Renal cortex interstitium (tissue), 11 donors: ENCODE data around the gene BICDL2. TPM values are rescaled to one million over a fixed set of nuclear protein-coding genes. Genes with fewer than 3 reads are reported as not detected.
"Not testable (repeated sequence)": the region's sequence is repeated elsewhere in the genome, so short reads cannot be mapped to it uniquely, and the experiment has no call there.

Experiments used
- DNase-seq, 11 donors: peaks; one replicate each; pipeline ENCODE4 v3.0.0-alpha.2; 2013; ENCODE audit warnings: low read depth in 9 of 11, low spot score in 4 of 11; ENCODE audit errors: extremely low read depth in 1 of 11
- polyA plus RNA-seq, 3 donors: library from polyadenylated mRNA; unstranded; fragments of 120-200 nt; gene quantifications; one replicate each; pipeline ENCODE4 v1.2.1, GENCODE V29; 2013; ENCODE audit not compliant: insufficient read length in 3 of 3

BICDL2 gene
- polyA plus RNA-seq, 3 donors: 1.0 to 2.5 (median 2.0) TPM

DNA sequence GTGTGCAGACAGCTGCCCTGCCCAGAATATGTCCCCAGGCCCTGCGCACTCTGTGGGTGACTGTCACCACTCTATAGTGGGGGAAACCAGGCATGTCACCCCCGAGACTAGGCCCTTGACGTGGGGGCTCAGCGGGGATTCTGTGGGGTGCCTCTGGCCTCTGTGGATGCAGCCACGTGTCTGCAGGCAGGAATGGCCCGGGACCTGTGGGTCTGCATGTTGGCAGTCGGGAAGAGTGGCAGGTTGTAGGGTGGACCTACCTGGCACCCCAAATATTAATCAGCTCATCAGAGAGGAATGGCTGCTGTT lies 29.6 kb upstream of the BICDL2 start:
- DNase-seq: no peak

GRCh38 chr16:3065742-3066439 lies 29.1 kb upstream of the BICDL2 start:
- DNase-seq: no peak

GRCh38 chr16:3065069-3065741 lies 28.5 kb upstream of the BICDL2 start, which contains the start of gene IL32:
Gene IL32 (plus strand): TSS chr16:3065640. CDS start chr16:3065812, 172 bp downstream.
- DNase-seq: peak in 4 of 11 donors; percentile 28 to 72 (median 41)

- no peak for DNase-seq
Observed at GRCh38 chr16:3063625-3064386, 27.1 kb upstream of the BICDL2 start.

GRCh38 chr16:3062553-3062952 lies 25.8 kb upstream of the BICDL2 start:
- DNase-seq: no peak

DNA sequence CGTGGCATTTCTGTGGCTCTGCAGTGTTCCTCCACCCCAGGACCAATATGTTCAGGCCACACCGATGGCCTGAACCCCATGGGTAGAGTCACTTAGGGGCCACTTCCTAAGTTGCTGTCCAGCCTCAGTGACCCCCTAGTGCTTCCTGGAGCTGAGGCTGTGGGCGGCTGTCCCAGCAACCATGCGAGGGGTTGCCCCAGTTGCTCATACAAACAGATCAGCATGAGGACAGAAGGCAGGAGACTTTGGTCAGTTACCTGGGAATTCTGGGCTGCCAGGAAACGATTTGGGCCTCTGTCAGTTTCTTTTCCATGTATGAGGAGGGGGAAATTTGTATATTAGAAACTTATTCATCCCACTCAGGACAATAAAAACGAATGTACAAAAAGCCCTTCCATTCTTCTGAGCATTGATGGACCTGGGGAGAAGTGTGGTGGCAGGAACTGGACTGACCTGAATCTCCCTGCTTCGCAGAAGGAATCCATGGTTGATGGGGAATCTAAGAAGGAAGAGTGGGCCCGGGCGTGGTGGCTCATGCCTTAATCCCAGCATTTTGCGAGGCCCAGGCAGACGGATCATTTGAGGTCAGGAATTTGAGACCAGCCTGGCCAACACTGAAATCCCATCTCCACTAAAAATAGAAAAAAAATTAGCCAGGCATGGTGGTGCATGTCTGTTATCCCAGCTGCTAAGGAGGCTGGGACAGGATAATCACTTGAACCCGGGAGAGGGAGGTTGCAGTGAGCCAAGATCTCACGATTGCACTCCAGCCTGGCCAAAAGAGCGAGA lies 23.8 kb upstream of the BICDL2 start:
- DNase-seq: no peak

- no peak for DNase-seq
Observed at GRCh38 chr16:3059723-3060242, 23.0 kb upstream of the BICDL2 start.

- peak; percentile 69 to 90 (median 85) for DNase-seq
Observed at GRCh38 chr16:3059041-3059722, 22.4 kb upstream of the BICDL2 start.

GRCh38 chr16:3058139-3059030 lies 21.6 kb upstream of the BICDL2 start:
- DNase-seq: peak in 6 of 11 donors; percentile 28 to 50 (median 38)

DNA sequence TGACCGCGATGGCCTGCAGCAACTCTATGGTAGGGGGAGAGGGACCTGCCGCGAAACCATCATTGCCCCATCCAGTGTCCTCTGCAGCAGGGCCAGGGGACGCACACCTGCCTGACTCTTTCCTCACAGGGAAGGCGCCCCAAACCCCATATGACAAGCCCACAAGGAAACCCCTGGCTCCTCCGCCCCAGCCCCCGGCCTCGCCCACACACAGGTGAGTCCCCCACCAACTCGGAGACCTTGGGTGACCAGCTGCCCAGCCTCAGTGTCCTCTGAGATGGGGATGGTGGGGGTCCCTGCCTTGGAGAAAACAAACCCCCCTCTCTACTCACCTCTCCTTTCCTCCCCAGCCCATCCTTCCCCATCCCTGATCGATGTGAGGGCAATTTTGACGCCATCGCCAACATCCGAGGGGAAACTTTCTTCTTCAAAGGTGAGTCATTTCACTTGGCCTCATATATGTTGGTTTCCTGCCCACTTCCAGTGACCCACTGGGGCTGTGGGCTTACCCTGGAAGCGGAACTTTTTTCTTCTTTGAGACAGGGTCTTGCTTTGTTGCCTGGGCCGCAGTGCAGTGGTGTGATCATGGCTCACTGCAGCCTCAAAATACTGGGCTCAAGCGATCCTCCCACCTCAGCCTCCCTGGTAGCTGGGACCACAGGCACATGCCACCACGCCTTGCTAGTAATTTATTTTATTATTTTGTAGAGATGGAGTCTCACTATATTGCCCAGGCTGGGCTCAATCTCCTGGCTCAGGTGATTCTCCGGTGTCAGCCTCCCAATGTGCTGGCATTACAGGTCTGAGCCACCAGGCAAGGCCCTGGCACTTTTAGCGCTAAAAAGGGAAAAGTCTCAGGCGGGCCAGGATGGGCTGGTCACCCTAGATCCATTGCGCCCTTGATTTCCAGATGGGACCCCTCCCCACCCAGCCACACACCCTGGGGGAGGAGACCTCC lies 20.7 kb upstream of the BICDL2 start:
- DNase-seq: no peak

GRCh38 chr16:3056336-3057180 lies 19.8 kb upstream of the BICDL2 start:
- no peak for DNase-seq

DNA sequence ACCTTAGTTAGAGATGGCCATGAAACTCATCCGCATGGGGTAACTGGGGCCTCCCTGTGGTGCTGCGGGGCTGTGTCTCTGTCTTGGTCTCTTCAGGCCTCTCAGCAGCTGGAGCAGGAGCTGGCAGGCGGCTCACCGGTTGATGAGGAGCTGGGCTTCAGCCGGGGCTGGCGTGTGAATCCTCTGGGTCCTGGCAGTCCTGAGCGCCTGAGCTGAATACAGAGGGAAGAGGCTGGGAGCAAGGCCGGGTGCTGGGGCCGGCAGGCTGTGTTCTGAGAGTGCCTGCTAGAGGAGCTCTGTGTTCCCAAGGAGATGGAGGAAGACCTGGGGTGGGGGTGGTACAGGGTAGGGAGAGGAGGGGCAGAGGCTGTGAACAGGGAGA lies 19.0 kb upstream of the BICDL2 start:
- DNase-seq: not testable (repeated sequence)

- no peak for DNase-seq
Observed at GRCh38 chr16:3054965-3055733, 18.4 kb upstream of the BICDL2 start.

- DNase-seq: not testable (repeated sequence)
Observed at GRCh38 chr16:3053330-3053710, 16.6 kb upstream of the BICDL2 start.
